Peyer's patch (tissue), 4 donors: ENCODE measurements around the gene GTF3C1. TPM values are rescaled to one million over a fixed set of nuclear protein-coding genes. Genes with fewer than 3 reads are reported as not detected.

Source experiments
- DNase-seq, 3 donors: peaks; one replicate each; pipeline ENCODE4 v3.0.0-alpha.2; 2017 to 2019
- H3K27ac ChIP-seq, 4 donors: fragments of 200-600 bp; sonication (generic); one replicate each; pipeline ENCODE4 v1.5.1; 2016 to 2019
- H3K27me3 ChIP-seq, 2 donors: fragments of 200-600 bp; sonication (generic); one replicate each; pipeline ENCODE4 v1.5.1; 2019
- H3K36me3 ChIP-seq, 3 donors: fragments of 200-600 bp; sonication (generic); one replicate each; pipeline ENCODE4 v1.5.1; 2016 to 2019
- H3K4me1 ChIP-seq, 4 donors: fragments of 200-600 bp; sonication (generic); one replicate each; pipeline ENCODE4 v1.5.1; 2016 to 2019
- H3K4me3 ChIP-seq, 4 donors: fragments of 200-600 bp; sonication (generic); 1 replicate in 3 of 4; 2 replicates in 1 of 4; pipeline ENCODE4 v1.5.1; 2016 to 2019; ENCODE audit warnings: mild to moderate bottlenecking in 1 of 4
- H3K9me3 ChIP-seq, 4 donors: fragments of 200-600 bp; sonication (generic); one replicate each; pipeline ENCODE4 v1.5.1; 2016 to 2019; ENCODE audit warnings: mild to moderate bottlenecking in 1 of 4
- POLR2A ChIP-seq, 2 donors: fragments of 450-650 bp; IDR thresholded peaks; one replicate each; pipeline ENCODE4 v1.5.1; 2017; ENCODE audit warnings: antibody characterized with exemption in 2 of 2, mild to moderate bottlenecking in 2 of 2, moderate library complexity in 2 of 2
- total RNA-seq, 4 donors: library from RNA; depleted of rRNA; stranded (reverse); fragments of >200 nt; gene quantifications; one replicate each; pipeline ENCODE4 v1.1.0, GENCODE V29; 2016
- TF ChIP-seq, protein P1 (sequence below), 6 experiments: fragments of 450-650 bp in 4 of 6; fragments of 200-600 bp in 2 of 6; sonication (generic) in 1 of 6; IDR thresholded peaks; one replicate each; pipeline ENCODE4 v1.5.1; 2017 to 2019; ENCODE audit warnings: antibody characterized with exemption in 6 of 6, mild to moderate bottlenecking in 3 of 6, moderate library complexity in 1 of 6

GTF3C1 gene
- total RNA-seq, 4 donors from 2014 or later: 49.6 to 80.1 (median 73.0) TPM

DNA sequence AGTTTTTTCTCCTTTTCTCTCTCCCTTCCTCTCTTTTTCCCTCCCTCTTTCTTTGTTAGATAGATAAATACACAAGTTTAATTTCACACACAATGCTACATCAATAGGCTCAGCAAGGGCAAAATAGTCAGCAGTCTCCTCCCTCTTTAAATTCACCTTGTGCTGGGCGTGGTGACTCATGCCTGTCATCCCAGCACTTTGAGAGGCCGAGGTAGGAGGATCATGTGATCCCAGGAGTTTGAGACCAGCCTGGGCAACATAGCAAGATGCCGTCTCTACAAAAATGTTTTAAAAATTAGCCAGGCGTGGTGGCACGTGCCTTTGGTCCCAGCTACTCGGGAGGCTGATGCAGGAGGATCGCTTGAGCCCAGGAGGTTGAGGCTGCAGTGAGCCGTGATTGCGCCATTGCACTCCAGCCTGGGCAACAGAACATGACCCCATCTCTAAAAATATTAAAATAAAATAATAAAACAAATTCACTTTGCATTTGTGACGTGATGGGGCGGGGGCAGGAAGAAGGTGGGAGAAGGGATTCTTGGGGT, 120.3 kb downstream of the GTF3C1 start:
- no peaks in the 10 kb centered on the region for H3K9me3 ChIP-seq
- H3K27ac ChIP-seq: no peak overlapping the region
- DNase-seq: peak in 1 of 3 donors; percentile 38
- H3K4me1 ChIP-seq: peaks cover 0 to 4% (median 0%) of the 10 kb centered on the region in 4 donors
- H3K4me3 ChIP-seq: no peak overlapping the region
- H3K27me3 ChIP-seq: no peaks in the 10 kb centered on the region
- no peak for TF ChIP-seq POLR2A (IDR thresholded peaks at IDR 0.05)
- TF ChIP-seq, protein P1, sequence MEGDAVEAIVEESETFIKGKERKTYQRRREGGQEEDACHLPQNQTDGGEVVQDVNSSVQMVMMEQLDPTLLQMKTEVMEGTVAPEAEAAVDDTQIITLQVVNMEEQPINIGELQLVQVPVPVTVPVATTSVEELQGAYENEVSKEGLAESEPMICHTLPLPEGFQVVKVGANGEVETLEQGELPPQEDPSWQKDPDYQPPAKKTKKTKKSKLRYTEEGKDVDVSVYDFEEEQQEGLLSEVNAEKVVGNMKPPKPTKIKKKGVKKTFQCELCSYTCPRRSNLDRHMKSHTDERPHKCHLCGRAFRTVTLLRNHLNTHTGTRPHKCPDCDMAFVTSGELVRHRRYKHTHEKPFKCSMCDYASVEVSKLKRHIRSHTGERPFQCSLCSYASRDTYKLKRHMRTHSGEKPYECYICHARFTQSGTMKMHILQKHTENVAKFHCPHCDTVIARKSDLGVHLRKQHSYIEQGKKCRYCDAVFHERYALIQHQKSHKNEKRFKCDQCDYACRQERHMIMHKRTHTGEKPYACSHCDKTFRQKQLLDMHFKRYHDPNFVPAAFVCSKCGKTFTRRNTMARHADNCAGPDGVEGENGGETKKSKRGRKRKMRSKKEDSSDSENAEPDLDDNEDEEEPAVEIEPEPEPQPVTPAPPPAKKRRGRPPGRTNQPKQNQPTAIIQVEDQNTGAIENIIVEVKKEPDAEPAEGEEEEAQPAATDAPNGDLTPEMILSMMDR (IDR thresholded peaks at IDR 0.05): no peak
- no peaks in the 10 kb centered on the region for H3K36me3 ChIP-seq

DNA sequence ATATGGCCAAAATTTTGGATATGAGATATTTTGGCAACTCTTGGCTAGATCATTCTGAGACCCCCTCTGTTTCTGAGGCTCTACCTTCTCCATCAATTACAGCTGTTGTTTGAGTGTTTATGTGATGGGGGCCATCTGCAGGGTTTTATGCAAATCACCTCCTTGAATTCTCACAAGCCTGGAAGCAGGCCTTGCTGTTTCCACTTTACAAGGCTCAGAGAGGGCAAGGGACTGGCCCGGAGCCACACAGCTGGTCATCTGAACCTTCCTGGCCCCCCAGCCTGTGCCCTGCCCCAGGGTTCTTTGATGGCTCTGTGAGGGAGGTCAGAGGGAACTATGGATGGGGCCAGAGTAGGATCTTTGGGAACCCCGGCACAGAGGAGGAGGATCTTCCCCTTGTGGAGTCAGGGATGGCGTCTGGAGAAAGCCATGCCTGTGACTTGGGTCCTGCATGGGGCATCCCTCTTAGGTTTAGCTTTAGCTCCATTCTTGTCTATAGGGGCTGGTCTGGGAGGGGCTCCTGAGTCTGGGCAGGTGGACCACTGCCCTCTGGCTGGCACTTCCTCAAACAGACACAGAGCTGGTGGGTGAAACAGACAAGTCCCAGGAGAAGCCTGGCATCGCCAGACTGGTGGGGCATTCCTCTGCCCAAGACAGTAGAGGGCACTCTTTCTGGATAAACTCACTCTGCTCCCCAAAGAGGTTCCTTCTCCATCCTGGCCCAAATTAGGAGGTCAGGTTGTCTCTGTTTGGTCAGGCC, 121.5 kb downstream of the GTF3C1 start:
- TF ChIP-seq POLR2A (IDR thresholded peaks at IDR 0.05): no peak
- TF ChIP-seq, protein P1 (IDR thresholded peaks at IDR 0.05): no peak
- DNase-seq: peak in 1 of 3 donors; percentile 43
- Histone ChIP-seq H3K27ac (no peak overlapping the region), H3K4me1 (peaks cover 0 to 4% (median 0%) of the 10 kb centered on the region in 4 donors), H3K9me3 (no peaks in the 10 kb centered on the region), H3K36me3 (no peaks in the 10 kb centered on the region), H3K4me3 (no peak overlapping the region), H3K27me3 (no peaks in the 10 kb centered on the region)

DNA sequence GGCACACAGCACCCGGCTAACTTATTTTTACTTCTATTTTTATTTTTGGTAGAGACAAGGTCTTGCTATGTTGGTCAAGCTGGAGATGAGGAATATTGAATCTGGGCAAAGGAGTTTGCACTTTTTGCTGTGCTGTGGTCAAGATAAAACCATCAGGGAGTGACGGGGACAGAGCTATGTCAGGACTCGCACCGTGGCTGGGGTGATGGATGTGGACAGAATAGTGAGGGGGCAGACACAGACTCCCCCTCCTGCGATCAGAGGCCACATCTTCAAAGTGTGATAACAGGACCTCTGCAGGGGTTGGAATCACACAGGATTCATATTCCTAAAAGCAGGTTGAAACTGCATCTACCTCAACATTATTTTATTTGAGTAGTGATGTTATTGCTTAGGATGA, 122.2 kb downstream of the GTF3C1 start:
- Histone ChIP-seq H3K4me3 (no peak overlapping the region), H3K36me3 (no peaks in the 10 kb centered on the region), H3K9me3 (peaks cover 0 to 3% (median 0%) of the 10 kb centered on the region in 4 donors), H3K27me3 (no peaks in the 10 kb centered on the region), H3K27ac (peak overlapping the region in 1 of 4 donors; percentile 15), H3K4me1 (peaks cover 0 to 4% (median 0%) of the 10 kb centered on the region in 4 donors)
- DNase-seq: no peak
- TF ChIP-seq, protein P1 (IDR thresholded peaks at IDR 0.05): no peak
- no peak for TF ChIP-seq POLR2A (IDR thresholded peaks at IDR 0.05)

DNA sequence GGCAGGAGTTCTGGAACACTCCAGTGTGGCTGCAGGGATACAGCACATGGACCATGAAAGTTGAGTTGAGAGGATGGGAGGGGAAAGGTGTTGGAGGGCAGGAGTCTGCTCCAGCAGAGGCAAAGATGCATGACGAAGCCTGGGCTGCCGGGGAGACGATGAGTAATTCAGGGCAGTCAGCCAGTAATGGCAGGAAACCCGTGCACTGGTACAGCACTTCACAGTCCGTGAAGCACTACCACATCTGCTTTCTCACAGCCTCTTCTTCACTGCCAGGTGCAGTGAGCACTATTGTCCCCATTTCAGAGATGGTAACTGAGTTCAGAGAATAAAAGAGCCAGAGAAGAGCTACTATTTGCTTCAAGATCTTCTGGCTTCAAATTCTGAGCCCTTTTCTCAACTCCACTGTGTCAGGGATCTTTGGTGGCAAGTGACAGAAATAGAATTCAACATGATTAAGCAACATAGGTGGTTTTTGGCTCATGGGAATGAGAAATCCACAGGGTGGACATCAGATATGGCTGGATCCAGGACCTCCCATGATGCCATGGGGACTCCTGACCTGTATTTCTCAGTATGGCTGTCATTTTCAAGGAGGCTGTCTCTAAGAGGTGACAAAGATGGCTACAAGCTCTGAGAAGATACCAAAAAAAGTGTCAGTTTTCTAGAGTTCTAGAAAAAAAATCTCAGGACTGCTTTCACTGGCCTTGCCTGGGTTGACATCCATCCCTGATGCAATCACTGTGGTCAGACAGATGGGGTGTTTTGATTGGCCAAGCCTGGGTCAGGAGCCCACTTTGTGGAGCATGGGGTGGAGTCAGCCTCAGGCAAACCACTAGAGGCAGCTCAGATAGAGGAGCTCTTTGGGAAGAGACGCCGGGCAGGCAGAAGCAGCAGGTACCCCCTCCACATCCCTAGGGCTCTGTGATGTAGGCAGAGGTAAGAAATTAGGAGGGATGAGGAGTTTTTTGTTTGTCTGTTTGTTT, 123.0 kb downstream of the GTF3C1 start:
- no peak for TF ChIP-seq POLR2A (IDR thresholded peaks at IDR 0.05)
- Histone ChIP-seq H3K9me3 (peaks cover 0 to 3% (median 0%) of the 10 kb centered on the region in 4 donors), H3K4me1 (peaks cover 0 to 4% (median 0%) of the 10 kb centered on the region in 4 donors), H3K36me3 (no peaks in the 10 kb centered on the region), H3K4me3 (no peak overlapping the region), H3K27ac (peak overlapping the region in 1 of 4 donors; percentile 18), H3K27me3 (no peaks in the 10 kb centered on the region)
- peak in 2 of 3 donors; percentile 83 to 84 for DNase-seq

DNA sequence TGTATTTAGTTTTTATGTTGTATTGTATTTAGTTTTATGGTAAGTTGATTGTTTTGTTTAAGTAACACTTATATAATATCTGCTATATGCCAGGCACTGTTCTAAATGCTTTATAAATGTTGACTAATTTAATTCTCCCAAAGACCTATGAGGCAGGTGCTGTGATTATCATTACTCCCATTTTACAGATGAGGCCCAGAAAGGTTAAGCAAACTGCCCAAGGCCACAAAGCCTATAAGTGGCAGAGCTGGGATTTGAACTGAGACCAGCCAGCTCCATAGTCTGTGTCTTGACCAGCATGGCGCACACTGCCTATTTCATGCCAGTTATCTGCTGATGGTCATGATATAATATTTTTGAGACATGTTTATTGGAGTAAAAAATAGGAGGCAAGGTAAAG, 123.8 kb downstream of the GTF3C1 start:
- peak overlapping the region in 1 of 4 donors; percentile 18 for H3K27ac ChIP-seq
- no peak for TF ChIP-seq POLR2A (IDR thresholded peaks at IDR 0.05)
- TF ChIP-seq, protein P1 (IDR thresholded peaks at IDR 0.05): no peak
- no peaks in the 10 kb centered on the region for H3K27me3 ChIP-seq
- no peak for DNase-seq
- H3K36me3 ChIP-seq: no peaks in the 10 kb centered on the region
- peaks cover 0 to 3% (median 0%) of the 10 kb centered on the region in 4 donors for H3K9me3 ChIP-seq
- H3K4me1 ChIP-seq: peaks cover 0 to 4% (median 0%) of the 10 kb centered on the region in 4 donors
- H3K4me3 ChIP-seq: no peak overlapping the region
